SK-N-MC (cell line): ENCODE results near the gene SULT2B1.

ENCODE experiments used
- EZH2 ChIP-seq: fragments of 200-600 bp; sonication (generic); IDR thresholded peaks from one replicate; pipeline ENCODE4 v1.6.1; 2017; ENCODE audit warnings: antibody characterized with exemption
- FOXP2 ChIP-seq: optimal IDR thresholded peaks from 2 replicates; pipeline ENCODE3; 2011; ENCODE audit warnings: mild to moderate bottlenecking, moderate library complexity; ENCODE audit not compliant: insufficient read depth; ENCODE audit errors: extremely low read length, control extremely low read depth
- POLR2AphosphoS5 ChIP-seq: IDR thresholded peaks from 2 replicates; pipeline ENCODE4 v1.6.1; 2012; ENCODE audit warnings: mild to moderate bottlenecking, low read depth, low read length, borderline replicate concordance

- no peak for TF ChIP-seq EZH2
- TF ChIP-seq POLR2AphosphoS5, result no peak
- TF ChIP-seq FOXP2, result no peak
Observed at GRCh38 chr19:48619692-48620585, 68.0 kb downstream of the SULT2B1 start.
